LNCaP clone FGC (cell line): ENCODE results near the gene SMIM27.
"Not testable (repeated sequence)": the region's sequence is repeated elsewhere in the genome, so short reads cannot be mapped to it uniquely, and the experiment has no call there.

ENCODE experiments used
- DNase-seq: peaks from one replicate; pipeline ENCODE4 v3.0.0-alpha.2; 2011; ENCODE audit warnings: low read depth
- H3K4me3 ChIP-seq: 2 replicates; pipeline ENCODE4 v1.5.1; 2011; ENCODE audit warnings: mild to moderate bottlenecking, low read depth, low read length, control low read depth
- TF ChIP-seq, protein P1 (sequence below): IDR thresholded peaks from 2 replicates; pipeline ENCODE4 v1.5.1; 2012; ENCODE audit warnings: mild to moderate bottlenecking; ENCODE audit not compliant: control insufficient read depth, insufficient read depth; ENCODE audit errors: extremely low read depth

The SMIM27 gene

GRCh38 chr9:32552172-32552872, at the start of gene SMIM27, which contains the start of gene TOPORS:
Gene SMIM27, plus strand, starts transcription at chr9:32552327. Its CDS starts 108 bp downstream, at chr9:32552435.
Gene TOPORS, minus strand, starts transcription at chr9:32552586. Its CDS starts 150 bp downstream, at chr9:32552436.
- peak within 1 kb of the TSS; percentile 64 for H3K4me3 ChIP-seq
- peak; percentile 56 for DNase-seq

GRCh38 chr9:32502464-32502863, 49.7 kb upstream of the SMIM27 start:
- DNase-seq = no peak
- TF ChIP-seq, protein P1, sequence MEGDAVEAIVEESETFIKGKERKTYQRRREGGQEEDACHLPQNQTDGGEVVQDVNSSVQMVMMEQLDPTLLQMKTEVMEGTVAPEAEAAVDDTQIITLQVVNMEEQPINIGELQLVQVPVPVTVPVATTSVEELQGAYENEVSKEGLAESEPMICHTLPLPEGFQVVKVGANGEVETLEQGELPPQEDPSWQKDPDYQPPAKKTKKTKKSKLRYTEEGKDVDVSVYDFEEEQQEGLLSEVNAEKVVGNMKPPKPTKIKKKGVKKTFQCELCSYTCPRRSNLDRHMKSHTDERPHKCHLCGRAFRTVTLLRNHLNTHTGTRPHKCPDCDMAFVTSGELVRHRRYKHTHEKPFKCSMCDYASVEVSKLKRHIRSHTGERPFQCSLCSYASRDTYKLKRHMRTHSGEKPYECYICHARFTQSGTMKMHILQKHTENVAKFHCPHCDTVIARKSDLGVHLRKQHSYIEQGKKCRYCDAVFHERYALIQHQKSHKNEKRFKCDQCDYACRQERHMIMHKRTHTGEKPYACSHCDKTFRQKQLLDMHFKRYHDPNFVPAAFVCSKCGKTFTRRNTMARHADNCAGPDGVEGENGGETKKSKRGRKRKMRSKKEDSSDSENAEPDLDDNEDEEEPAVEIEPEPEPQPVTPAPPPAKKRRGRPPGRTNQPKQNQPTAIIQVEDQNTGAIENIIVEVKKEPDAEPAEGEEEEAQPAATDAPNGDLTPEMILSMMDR = no peak
- H3K4me3 ChIP-seq = no peak overlapping the region

More at GRCh38 chr9:32552172-32552872, at the start of gene SMIM27, which contains the start of gene TOPORS:
- TF ChIP-seq, protein P1 = no peak

GRCh38 chr9:32503008-32503407, 49.1 kb upstream of the SMIM27 start:
- DNase-seq = no peak
- TF ChIP-seq, protein P1 = no peak
- H3K4me3 ChIP-seq = no peak overlapping the region

DNA sequence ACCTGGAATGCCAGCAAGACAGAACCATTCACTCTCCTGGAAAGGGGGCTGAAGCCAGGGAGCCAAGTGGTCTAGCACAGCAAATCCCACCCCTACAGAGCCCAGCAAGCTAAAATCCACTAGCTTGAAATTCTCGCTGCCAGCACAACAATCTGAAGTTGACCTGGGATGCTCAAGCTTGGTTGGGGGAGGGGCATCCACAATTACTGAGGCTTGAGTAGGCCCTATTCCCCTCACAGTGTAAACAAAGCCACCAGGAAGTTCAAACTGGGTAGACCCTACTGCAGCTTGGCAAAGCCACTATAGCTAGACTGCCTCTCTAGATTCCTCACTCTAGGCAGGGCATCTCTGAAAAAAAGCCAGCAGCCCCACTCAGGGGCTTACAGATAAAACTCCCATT, 43.4 kb upstream of the SMIM27 start:
- DNase-seq = no peak
- TF ChIP-seq, protein P1 = no peak
- H3K4me3 ChIP-seq = no peak overlapping the region

GRCh38 chr9:32516241-32516640, 35.9 kb upstream of the SMIM27 start:
- no peak overlapping the region for H3K4me3 ChIP-seq
- no peak for DNase-seq
- TF ChIP-seq, protein P1 = no peak

- DNase-seq = no peak
- TF ChIP-seq, protein P1 = no peak
- H3K4me3 ChIP-seq = no peak overlapping the region
Measured at GRCh38 chr9:32518276-32518675, 33.9 kb upstream of the SMIM27 start.

DNA sequence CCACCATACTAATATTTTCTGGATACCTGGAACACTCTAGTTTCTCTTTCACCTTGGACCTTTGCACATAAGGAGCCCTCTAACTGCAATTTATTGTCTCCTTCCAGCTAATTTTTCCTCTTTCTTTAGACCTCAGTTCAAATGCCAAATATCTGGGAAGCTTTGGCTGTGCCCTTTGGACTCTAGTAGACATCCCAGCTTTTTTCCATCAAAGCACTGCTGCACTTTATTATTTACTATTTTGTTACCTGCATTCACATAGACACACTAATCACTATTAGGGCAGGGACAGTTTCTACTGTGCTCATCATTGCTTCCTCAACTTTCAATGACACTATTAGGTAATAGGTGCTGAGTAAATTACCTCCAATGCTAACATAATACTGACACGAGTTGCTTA, 28.2 kb upstream of the SMIM27 start:
- TF ChIP-seq, protein P1 = no peak
- no peak overlapping the region for H3K4me3 ChIP-seq
- DNase-seq = no peak

GRCh38 chr9:32524558-32524891, 27.6 kb upstream of the SMIM27 start:
- peak overlapping the region; percentile 53; the same call in 1 of the 2 replicates for H3K4me3 ChIP-seq
- not testable (repeated sequence) for DNase-seq
